Activated T-cell treated with anti-CD3 and anti-CD28 coated beads, Interleukin-2, amount 50 U/mL, for 48 hours (primary cell): Measurements from ENCODE around the gene GYPB.
"Not testable (repeated sequence)": the region's sequence is repeated elsewhere in the genome, so short reads cannot be mapped to it uniquely, and the experiment has no call there.

Experiments
- DNase-seq, 2 experiments: peaks; one replicate each; pipeline ENCODE4 v3.0.0-alpha.2; 2020

GYPB gene

GRCh38 chr4:144019277-144019676 is at the start of gene GYPB:
GYPB (minus strand) TSS chr4:144019380; CDS start chr4:144019287, 93 bp downstream.
- not testable (repeated sequence) for DNase-seq

- not testable (repeated sequence) for DNase-seq
Observed at GRCh38 chr4:144061556-144061955, 42.4 kb upstream of the GYPB start.

DNA sequence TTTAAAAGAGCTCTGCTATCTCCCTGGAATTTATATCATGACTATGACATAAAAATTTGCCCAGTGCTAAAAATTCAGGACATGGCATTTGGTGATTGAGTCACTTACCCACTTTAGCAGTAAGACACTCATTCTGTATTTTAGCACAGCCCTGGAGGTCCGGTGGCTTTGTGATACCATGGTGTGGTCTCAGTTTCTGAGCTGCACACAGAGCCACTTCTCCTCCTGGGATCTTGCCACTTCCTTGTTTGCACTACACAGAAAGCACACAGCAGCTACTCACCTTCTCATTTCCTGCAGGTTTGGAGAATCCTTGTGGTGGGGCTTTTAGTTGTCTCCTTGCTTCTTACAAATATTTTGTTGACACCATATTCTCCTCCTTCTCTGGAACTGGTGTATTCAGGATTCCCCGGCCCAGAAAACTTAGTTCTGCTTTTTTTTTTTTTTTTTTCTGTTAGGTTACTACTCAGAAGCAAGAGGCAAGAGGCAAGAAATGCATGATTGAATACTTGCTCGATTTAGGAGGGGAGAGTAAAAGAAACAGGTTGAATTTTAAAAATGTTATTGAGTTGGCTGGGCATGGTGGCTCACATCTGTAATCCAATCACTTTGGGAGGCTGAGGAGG is 41.2 kb upstream of the GYPB start:
- DNase-seq, result not testable (repeated sequence)

DNA sequence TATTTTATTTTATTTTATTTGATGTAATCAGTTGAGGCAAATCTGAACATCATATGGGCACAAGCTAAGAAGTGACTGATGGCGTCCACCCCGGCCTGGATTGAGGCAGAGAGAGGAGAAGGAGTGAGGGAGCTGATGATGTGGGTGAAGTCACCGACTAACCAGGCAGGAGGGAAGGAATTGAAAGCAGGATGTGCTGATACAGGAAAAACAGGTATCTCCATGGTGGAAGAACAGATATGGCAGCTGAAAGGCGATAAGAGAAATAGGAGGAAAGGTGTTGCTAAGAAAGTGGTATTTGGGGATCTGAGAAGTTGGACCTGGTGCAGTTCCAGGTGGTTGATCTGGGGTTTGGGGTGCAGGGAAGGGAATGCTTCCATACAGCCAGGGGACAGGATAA is 37.6 kb upstream of the GYPB start:
- DNase-seq, result no peak

DNA sequence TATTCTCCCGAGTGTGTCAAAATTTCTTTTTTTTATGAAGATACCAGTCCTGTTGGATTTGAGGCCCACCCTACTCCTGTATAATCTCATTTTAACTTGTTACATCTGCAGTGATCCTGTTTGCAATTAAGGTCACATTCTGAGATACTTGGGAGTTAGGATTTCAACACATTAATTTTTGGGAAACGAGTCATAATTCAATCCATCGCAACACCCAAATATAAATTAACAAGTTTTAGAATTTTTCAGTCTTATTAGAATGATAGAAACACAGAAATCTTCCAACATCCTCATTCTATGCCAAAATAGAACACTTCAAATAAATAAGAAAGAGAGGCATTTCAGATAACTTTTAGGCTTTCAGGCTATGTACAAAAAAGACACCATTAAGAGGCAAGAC is 36.2 kb upstream of the GYPB start:
- DNase-seq, result not testable (repeated sequence)

- DNase-seq, result not testable (repeated sequence)
Observed at GRCh38 chr4:144051494-144051893, 32.3 kb upstream of the GYPB start.

- DNase-seq, result not testable (repeated sequence)
Observed at GRCh38 chr4:144050631-144051030, 31.5 kb upstream of the GYPB start.

DNA sequence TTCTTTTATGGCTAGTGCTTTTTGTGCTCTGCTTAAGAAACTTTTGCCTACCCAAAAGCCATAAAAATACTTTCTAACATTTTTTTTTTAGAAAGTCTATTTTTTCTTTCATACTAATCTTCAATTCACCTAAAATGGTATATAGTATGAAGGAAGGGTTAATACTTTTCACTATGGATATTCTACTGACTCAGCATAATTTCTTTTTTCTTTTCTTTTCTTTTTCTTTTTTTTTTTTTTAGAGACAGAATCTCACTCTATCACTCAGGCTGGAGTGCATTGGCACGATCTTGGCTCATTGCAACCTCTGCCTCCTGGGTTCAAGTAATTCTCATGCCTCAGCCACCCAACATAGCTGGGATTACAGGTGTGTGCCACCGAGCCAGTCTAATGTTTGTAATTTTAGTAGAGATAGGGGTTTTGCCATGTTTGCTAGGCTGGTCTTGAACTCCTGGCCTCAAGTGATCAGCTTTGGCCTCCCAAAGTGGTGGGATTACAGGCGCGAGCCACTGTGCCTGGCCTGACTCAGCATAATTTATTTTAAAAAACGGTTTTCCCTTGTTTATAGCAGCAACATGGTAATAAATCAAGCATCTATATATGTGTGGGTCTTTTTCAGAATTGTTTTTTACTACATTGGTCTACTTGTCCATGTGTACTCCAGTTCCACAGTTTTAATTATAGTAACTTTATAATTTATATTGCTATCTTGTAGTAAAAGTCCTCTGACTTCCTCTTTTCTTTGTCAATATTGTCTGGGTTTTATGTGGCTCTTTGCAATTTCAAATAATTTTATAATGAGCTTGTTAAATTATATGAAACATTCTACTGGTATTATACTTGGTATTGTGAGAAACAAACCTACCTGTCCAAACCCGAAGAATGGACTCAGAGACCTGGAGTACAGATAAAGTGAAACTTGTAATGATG is 30.6 kb upstream of the GYPB start:
- not testable (repeated sequence) for DNase-seq

GRCh38 chr4:144044936-144045335 is 25.8 kb upstream of the GYPB start:
- DNase-seq, result not testable (repeated sequence)

- not testable (repeated sequence) for DNase-seq
Observed at GRCh38 chr4:144032580-144032979, 13.4 kb upstream of the GYPB start.

DNA sequence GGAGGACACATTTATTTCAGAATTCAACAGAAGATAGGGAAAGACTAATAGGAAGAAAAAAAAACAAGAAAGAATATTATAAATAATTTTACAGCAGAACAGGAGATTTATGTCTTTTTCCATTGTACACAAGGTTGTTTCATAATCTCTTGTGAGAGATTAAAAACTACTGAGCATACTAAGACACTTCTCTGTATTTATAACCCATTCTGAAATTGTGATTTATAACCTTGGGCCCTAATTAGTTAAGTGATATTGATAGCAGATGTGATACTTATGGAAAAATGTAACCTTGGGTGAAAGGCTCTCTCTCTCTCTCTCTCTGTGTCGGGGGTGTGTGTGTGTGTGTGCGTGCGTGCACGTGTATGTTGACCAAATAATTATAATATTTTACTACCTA is 12.7 kb upstream of the GYPB start:
- not testable (repeated sequence) for DNase-seq

GRCh38 chr4:144031369-144031768 is 12.2 kb upstream of the GYPB start:
- not testable (repeated sequence) for DNase-seq

DNA sequence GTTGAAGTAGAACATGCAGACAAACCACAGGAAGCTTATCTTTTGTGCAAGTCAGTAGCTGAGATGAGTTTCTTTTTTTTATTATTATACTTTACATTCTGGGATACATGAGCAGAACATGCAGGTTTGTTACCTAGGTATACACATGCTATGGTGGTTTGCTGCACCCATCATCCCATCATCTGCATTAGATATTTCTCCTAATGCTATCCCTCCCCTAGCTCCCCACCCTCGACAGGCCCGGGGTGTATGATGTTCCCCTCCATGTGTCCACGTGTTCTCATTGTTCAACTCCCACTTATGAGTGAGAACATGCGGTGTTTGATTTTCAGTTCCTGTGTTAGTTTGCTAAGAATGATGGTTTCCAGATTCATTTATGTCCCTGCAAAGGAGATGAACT is 11.5 kb upstream of the GYPB start:
- DNase-seq, result not testable (repeated sequence)

DNA sequence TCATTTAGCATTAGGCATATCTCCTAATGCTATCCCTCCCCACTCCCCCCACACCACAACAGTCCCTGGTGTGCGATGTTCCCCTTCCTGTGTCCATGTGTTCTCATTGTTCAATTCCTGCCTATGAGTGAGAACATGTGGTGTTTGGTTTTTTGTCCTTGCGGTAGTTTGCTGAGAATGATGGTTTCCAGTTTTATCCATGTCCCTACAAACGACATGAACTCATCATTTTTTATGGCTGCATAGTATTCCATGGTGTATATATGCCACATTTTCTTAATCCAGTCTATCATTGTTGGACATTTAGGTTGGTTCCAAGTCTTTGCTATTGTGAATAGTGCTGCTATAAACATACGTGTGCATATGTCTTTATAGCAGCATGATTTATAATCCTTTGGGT is 7.5 kb upstream of the GYPB start:
- not testable (repeated sequence) for DNase-seq

- DNase-seq, result not testable (repeated sequence)
Observed at GRCh38 chr4:144024399-144025053, 5.3 kb upstream of the GYPB start.

- not testable (repeated sequence) for DNase-seq
Observed at GRCh38 chr4:144022772-144023400, 3.7 kb upstream of the GYPB start.

- not testable (repeated sequence) for DNase-seq
Observed at GRCh38 chr4:144021336-144021990, 2.3 kb upstream of the GYPB start.

DNA sequence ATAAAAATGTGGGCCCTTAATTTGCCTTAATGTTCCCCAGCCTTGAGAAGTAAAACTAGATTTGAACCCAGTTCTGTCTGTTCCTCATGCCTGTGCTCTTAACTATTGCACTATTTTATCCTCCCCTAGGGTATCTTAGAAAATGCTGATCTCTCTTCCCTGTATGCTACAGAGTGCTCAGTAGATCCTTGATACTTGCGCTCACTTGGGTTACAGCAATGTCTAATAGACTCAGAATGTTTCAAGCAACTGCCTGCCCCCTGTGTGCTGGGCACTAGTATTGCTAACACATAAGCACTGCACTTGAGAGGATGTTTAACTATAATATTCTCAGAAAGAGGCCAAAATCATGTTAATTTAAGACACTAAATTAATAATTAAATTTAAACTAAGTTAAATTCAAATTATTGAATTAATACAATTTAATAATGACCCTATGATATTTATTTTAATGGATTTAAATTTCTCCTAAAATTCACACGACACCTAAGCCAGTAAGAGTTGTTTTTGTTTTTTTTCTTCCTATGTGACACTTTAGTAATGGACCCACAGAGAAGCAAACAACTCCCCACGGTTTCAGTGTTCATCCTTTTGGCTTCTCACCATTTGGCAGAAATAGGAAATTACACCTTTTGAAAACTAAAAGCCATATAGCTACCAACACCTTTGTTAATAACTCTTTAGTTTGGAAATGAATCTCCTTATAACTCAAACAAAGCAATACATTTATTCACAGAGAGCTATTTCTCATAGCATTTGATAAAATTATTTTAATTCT is 768 bp downstream of the GYPB start:
- not testable (repeated sequence) for DNase-seq

DNA sequence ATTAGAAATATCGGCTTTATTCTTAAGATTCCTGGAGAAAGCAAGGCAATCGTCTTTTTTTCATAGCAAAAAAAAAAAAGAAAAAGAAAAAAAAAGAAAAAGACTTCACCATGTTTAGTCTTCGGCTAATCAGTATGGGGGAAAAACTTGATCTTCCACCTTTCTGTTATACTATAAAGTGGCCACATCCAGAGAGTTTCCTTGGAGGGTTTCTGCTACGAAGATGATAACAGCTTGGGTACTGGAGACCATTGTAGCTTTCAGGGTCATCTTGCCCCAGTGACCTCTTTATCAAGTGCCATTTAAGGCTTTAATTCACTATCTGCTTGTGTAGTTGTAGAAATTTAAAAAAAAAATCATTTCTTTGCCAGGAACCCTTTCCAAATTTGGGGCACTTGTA is 1.9 kb downstream of the GYPB start:
- DNase-seq, result not testable (repeated sequence)

GRCh38 chr4:144016057-144016605 is 3.0 kb downstream of the GYPB start:
- DNase-seq, result not testable (repeated sequence)

DNA sequence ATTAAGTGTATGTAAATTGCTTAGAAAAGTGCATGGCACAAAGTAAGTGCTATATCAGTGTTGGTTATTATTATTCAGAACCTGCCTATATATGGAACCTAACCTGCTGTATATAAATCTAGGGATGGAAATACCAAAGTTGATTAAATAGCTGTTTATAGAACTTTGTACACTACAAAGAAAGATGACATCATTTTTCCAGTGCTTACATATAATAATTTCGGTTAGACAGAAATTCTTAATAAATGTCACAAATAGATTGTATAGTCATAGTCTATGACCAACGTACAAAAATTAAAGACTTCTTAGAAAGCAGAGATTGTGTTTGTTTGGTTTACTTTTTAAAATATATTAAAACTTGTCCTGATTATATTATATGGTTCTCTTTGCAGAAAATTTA is 4.4 kb downstream of the GYPB start:
- no peak for DNase-seq
